ENCODE measurements around the gene TMEM120B.
"Not testable (repeated sequence)": the region's sequence is repeated elsewhere in the genome, so short reads cannot be mapped to it uniquely, and the experiment has no call there.

GRCh38 chr12:121692744-121693143, 19.8 kb upstream of the TMEM120B start:
- TF ChIP-seq REST (IDR thresholded peaks at IDR 0.05; ENCODE audit: borderline replicate concordance); CTCF (IDR thresholded peaks at IDR 0.05; ENCODE audit: poor library complexity, severe bottlenecking); EP300 (conservative IDR thresholded peaks at IDR 0.05; ENCODE audit: poor library complexity, severe bottlenecking); POLR2AphosphoS5 (IDR thresholded peaks at IDR 0.05); TAF1 (IDR thresholded peaks at IDR 0.05; ENCODE audit: low read depth); EZH2 (IDR thresholded peaks at IDR 0.05; ENCODE audit: borderline replicate concordance, insufficient read depth, low read length, poor library complexity, severe bottlenecking); RAD21 (conservative IDR thresholded peaks at IDR 0.05); MXI1 (conservative IDR thresholded peaks at IDR 0.05; ENCODE audit: poor library complexity, severe bottlenecking): not testable (repeated sequence)
